Retinal pigment epithelial cell (primary cell): ENCODE results near the gene MED12L.
"Not testable (repeated sequence)": the region's sequence is repeated elsewhere in the genome, so short reads cannot be mapped to it uniquely, and the experiment has no call there.

Experiments
- DNase-seq: peaks from one replicate; pipeline ENCODE4 v3.0.0-alpha.2; 2010; ENCODE audit warnings: low read depth
- H3K4me3 ChIP-seq: 2 replicates; pipeline ENCODE4 v1.5.1; 2011; ENCODE audit warnings: mild to moderate bottlenecking, low read length, control low read depth, moderate library complexity
- CTCF ChIP-seq: conservative IDR thresholded peaks from 2 replicates; pipeline ENCODE4 v1.5.1; 2011; ENCODE audit warnings: low read depth, low read length, control low read depth, inconsistent platforms

MED12L gene

GRCh38 chr3:151076626-151077025 is 8.8 kb upstream of the MED12L start:
- no peak overlapping the region for H3K4me3 ChIP-seq
- TF ChIP-seq CTCF: no peak
- no peak for DNase-seq

- not testable (repeated sequence) for H3K4me3 ChIP-seq, DNase-seq
These were observed 4.4 kb upstream of the MED12L start for GRCh38 chr3:151081082-151081481.

- no peak overlapping the region for H3K4me3 ChIP-seq
- no peak for DNase-seq
- TF ChIP-seq CTCF: no peak
These were observed 2.3 kb upstream of the MED12L start for GRCh38 chr3:151082880-151083838.

- TF ChIP-seq CTCF: no peak
- no peak for DNase-seq
- peak overlapping the region; percentile 73 for H3K4me3 ChIP-seq
These were observed 604 bp upstream of the MED12L start for GRCh38 chr3:151084893-151085226.

GRCh38 chr3:151085889-151086483 is 522 bp downstream of the MED12L start:
- no peak for DNase-seq
- H3K4me3 ChIP-seq: peak overlapping the region; percentile 73
- TF ChIP-seq CTCF: no peak

DNA sequence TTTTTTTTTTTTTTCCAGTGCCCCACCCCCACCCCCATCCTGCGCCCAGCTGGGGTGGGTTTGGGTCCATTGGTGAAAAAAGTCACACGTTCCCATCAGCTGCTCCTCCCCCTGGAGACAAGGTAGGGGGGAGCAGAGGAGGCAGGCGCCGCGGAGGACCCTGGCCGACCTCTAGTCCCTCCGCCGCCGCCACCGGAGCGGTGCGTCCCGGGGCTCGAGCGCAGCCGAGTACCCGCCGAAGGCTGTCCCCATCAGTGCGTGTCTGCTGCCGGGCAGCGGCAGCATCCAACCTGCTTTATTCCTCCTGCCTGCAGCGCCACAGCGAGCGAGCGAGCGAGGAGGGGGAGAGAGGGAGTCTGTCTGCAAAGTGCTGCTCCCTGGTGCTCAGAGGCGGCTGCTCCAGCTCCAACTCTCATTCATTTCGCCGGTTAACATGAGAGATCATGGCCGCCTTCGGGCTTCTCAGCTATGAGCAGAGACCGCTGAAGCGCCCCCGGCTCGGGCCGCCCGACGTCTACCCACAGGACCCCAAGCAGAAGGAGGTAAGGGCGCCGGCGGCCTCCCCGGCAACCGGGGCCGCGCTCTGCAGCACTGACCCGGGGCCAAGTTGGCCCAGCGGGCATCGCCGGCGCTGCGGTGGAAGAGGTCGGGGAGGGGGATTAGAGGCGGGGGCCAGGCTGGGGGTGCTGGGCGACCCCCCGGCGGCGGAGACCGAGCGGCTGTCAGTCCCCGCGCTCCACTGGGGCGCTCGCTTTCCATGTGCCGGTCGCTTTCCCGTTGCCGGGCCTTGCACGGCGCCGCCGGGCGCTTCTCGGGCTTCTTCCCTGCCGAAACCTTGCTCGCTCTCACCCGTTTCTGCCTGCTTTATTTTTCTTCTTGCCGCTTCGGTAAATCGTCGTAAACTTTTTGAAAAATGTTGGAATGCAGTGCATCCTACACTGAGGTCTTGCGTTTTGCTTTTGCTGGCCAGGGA is 1.3 kb downstream of the MED12L start:
- TF ChIP-seq CTCF: peak; percentile 66
- DNase-seq: peak; percentile 85
- peak overlapping the region; percentile 73 for H3K4me3 ChIP-seq

GRCh38 chr3:151087648-151088047 is 2.2 kb downstream of the MED12L start:
- DNase-seq: no peak
- TF ChIP-seq CTCF: no peak
- peak overlapping the region; percentile 73 for H3K4me3 ChIP-seq
